Loucy (cell line): Measurements from ENCODE around the gene CCDC122.

Source experiments
- H2AFZ ChIP-seq: fragments of 200-600 bp; sonication (generic); 2 replicates; pipeline ENCODE4 v1.6.0; 2016; ENCODE audit warnings: antibody characterized with exemption, mild to moderate bottlenecking, low read length, moderate library complexity
- H3F3A ChIP-seq: fragments of 200-600 bp; 2 replicates; pipeline ENCODE4 v1.6.0; 2016; ENCODE audit warnings: antibody characterized with exemption, low read depth, mild to moderate bottlenecking
- H3K27me3 ChIP-seq: fragments of 200-600 bp; sonication (generic); 2 replicates; pipeline ENCODE4 v1.6.1; 2014; ENCODE audit warnings: low read length, mild to moderate bottlenecking; ENCODE audit not compliant: insufficient read depth, poor library complexity, severe bottlenecking
- H3K36me3 ChIP-seq: fragments of 200-600 bp; sonication (generic); 2 replicates; pipeline ENCODE4 v1.6.1; 2016; ENCODE audit warnings: low read length; ENCODE audit not compliant: insufficient read depth
- H3K4me1 ChIP-seq: fragments of 200-600 bp; sonication (generic); 2 replicates; pipeline ENCODE4 v1.5.1; 2014; ENCODE audit warnings: low read length, mild to moderate bottlenecking; ENCODE audit not compliant: insufficient read depth, poor library complexity, severe bottlenecking
- H3K4me2 ChIP-seq: fragments of 200-600 bp; sonication (generic); 2 replicates; pipeline ENCODE4 v1.6.0; 2014; ENCODE audit warnings: antibody characterized with exemption, low read length, low read depth, mild to moderate bottlenecking; ENCODE audit not compliant: poor library complexity, severe bottlenecking
- H3K4me3 ChIP-seq: fragments of 200-600 bp; sonication (generic); 2 replicates; pipeline ENCODE4 v1.5.1; 2014; ENCODE audit warnings: low read length, mild to moderate bottlenecking, mixed read lengths; ENCODE audit not compliant: poor library complexity, severe bottlenecking
- H3K79me2 ChIP-seq: fragments of 200-600 bp; sonication (generic); 2 replicates; pipeline ENCODE4 v1.6.1; 2014; ENCODE audit warnings: low read length; ENCODE audit not compliant: insufficient read depth
- H3K9ac ChIP-seq: fragments of 200-600 bp; sonication (generic); 2 replicates; pipeline ENCODE4 v1.6.0; 2014; ENCODE audit warnings: mild to moderate bottlenecking, low read depth, low read length, moderate library complexity; ENCODE audit not compliant: poor library complexity, severe bottlenecking
- H3K9me2 ChIP-seq: fragments of 200-600 bp; sonication (generic); replicated peaks from 2 replicates; pipeline ENCODE4 v1.6.1; 2016; ENCODE audit warnings: low read depth, low read length, mixed read lengths
- H3K9me3 ChIP-seq: fragments of 200-600 bp; sonication (generic); 2 replicates; pipeline ENCODE4 v1.6.1; 2014; ENCODE audit warnings: mild to moderate bottlenecking, antibody characterized with exemption, low read length, low read depth; ENCODE audit not compliant: insufficient read depth
- H4K20me1 ChIP-seq: fragments of 200-600 bp; sonication (generic); 2 replicates; pipeline ENCODE4 v1.6.0; 2014; ENCODE audit warnings: antibody characterized with exemption, low read length, mild to moderate bottlenecking; ENCODE audit not compliant: insufficient read depth, poor library complexity, severe bottlenecking
- CTCF ChIP-seq: fragments of 200-600 bp; sonication (generic); conservative IDR thresholded peaks from 2 replicates; pipeline ENCODE4 v1.5.1; 2014; ENCODE audit warnings: mild to moderate bottlenecking, antibody characterized with exemption, low read length
- EZH2phosphoT487 ChIP-seq: fragments of 200-600 bp; IDR thresholded peaks from 2 replicates; pipeline ENCODE4 v1.6.1; 2018; ENCODE audit warnings: antibody characterized with exemption, mild to moderate bottlenecking, moderate library complexity, borderline replicate concordance

The CCDC122 gene

GRCh38 chr13:43794416-43794815, 85.1 kb downstream of the CCDC122 start:
- Histone ChIP-seq H3K4me2 (no peak overlapping the region), H3K27me3 (no peaks in the 10 kb centered on the region), H4K20me1 (no peaks in the 10 kb centered on the region), H3K9ac (no peak overlapping the region), H3K4me1 (no peaks in the 10 kb centered on the region), H3K36me3 (no peaks in the 10 kb centered on the region), H3F3A (no peaks in the 10 kb centered on the region), H3K9me2 (no peaks in the 10 kb centered on the region), H3K4me3 (no peak overlapping the region), H2AFZ (no peak overlapping the region), H3K9me3 (no peaks in the 10 kb centered on the region), H3K79me2 (no peaks in the 10 kb centered on the region)
- no peak for TF ChIP-seq EZH2phosphoT487
- TF ChIP-seq CTCF, result no peak

GRCh38 chr13:43792076-43792881, 87.3 kb downstream of the CCDC122 start:
- Histone ChIP-seq H3K27me3 (no peaks in the 10 kb centered on the region), H3K4me1 (peaks cover 7% of the 10 kb centered on the region), H3K4me2 (no peak overlapping the region), H3F3A (no peaks in the 10 kb centered on the region), H3K79me2 (no peaks in the 10 kb centered on the region), H3K4me3 (no peak overlapping the region), H2AFZ (no peak overlapping the region), H3K36me3 (no peaks in the 10 kb centered on the region), H3K9me2 (no peaks in the 10 kb centered on the region), H3K9me3 (no peaks in the 10 kb centered on the region), H4K20me1 (no peaks in the 10 kb centered on the region), H3K9ac (no peak overlapping the region)
- TF ChIP-seq CTCF (no peak), EZH2phosphoT487 (no peak)

GRCh38 chr13:43787997-43788396, 91.5 kb downstream of the CCDC122 start:
- Histone ChIP-seq H3K36me3 (no peaks in the 10 kb centered on the region), H3K9me2 (no peaks in the 10 kb centered on the region), H3K4me1 (peaks cover 17% of the 10 kb centered on the region), H2AFZ (peak overlapping the region; percentile 92; the same call in 1 of the 2 replicates), H3F3A (peaks cover 8% of the 10 kb centered on the region; the same call in 1 of the 2 replicates), H3K79me2 (no peaks in the 10 kb centered on the region), H4K20me1 (no peaks in the 10 kb centered on the region), H3K9me3 (no peaks in the 10 kb centered on the region), H3K27me3 (no peaks in the 10 kb centered on the region), H3K9ac (peak overlapping the region; percentile 76), H3K4me2 (peak overlapping the region; percentile 84), H3K4me3 (peak overlapping the region; percentile 76)
- TF ChIP-seq EZH2phosphoT487 (no peak), CTCF (peak; percentile 61)
